Inferior parietal cortex (tissue), 1 donor: ENCODE results near the gene CYP2F1.
"Not testable (repeated sequence)": the region's sequence is repeated elsewhere in the genome, so short reads cannot be mapped to it uniquely, and the experiment has no call there.

Source experiments
- DNase-seq: peaks from one replicate; pipeline ENCODE4 v3.0.0-alpha.2; 2016; ENCODE audit errors: extremely low spot score

CYP2F1 gene

GRCh38 chr19:41114132-41114531 lies at the start of gene CYP2F1:
CYP2F1 (plus strand) TSS chr19:41114432; CDS start chr19:41116189, 1,757 bp downstream.
- no peak for DNase-seq

- peak; percentile 2 for DNase-seq
These were observed 49.2 kb upstream of the CYP2F1 start for GRCh38 chr19:41064974-41065569.

GRCh38 chr19:41076286-41076685 lies 37.9 kb upstream of the CYP2F1 start:
- no peak for DNase-seq

GRCh38 chr19:41083516-41083915 lies 30.7 kb upstream of the CYP2F1 start:
- no peak for DNase-seq

- DNase-seq: no peak
These were observed 28.4 kb upstream of the CYP2F1 start for GRCh38 chr19:41085748-41086415.

GRCh38 chr19:41088151-41088550 lies 26.1 kb upstream of the CYP2F1 start, which contains the start of gene CYP2A13:
CYP2A13 (plus strand) TSS chr19:41088451; CDS start chr19:41088472, 21 bp downstream.
- DNase-seq: no peak

GRCh38 chr19:41089959-41090358 lies 24.3 kb upstream of the CYP2F1 start:
- DNase-seq: no peak

- DNase-seq: no peak
These were observed 18.5 kb upstream of the CYP2F1 start for GRCh38 chr19:41095703-41096102.

- no peak for DNase-seq
These were observed 17.9 kb upstream of the CYP2F1 start for GRCh38 chr19:41096353-41096752.

GRCh38 chr19:41097302-41097701 lies 16.9 kb upstream of the CYP2F1 start:
- DNase-seq: no peak

- DNase-seq: no peak
These were observed 15.5 kb upstream of the CYP2F1 start for GRCh38 chr19:41098762-41099161.

- not testable (repeated sequence) for DNase-seq
These were observed 12.0 kb upstream of the CYP2F1 start for GRCh38 chr19:41102210-41102609.

- DNase-seq: no peak
These were observed 8.1 kb upstream of the CYP2F1 start for GRCh38 chr19:41106177-41106576.

GRCh38 chr19:41111296-41111695 lies 2.9 kb upstream of the CYP2F1 start:
- no peak for DNase-seq

- no peak for DNase-seq
These were observed 2.4 kb upstream of the CYP2F1 start for GRCh38 chr19:41111750-41112295.

GRCh38 chr19:41112728-41113290 lies 1.4 kb upstream of the CYP2F1 start:
- no peak for DNase-seq

- no peak for DNase-seq
These were observed 2.0 kb downstream of the CYP2F1 start for GRCh38 chr19:41116261-41116660.

GRCh38 chr19:41120929-41121911 lies 7.0 kb downstream of the CYP2F1 start:
- not testable (repeated sequence) for DNase-seq

- not testable (repeated sequence) for DNase-seq
These were observed 8.6 kb downstream of the CYP2F1 start for GRCh38 chr19:41122846-41123245.

GRCh38 chr19:41123716-41124294 lies 9.6 kb downstream of the CYP2F1 start:
- DNase-seq: no peak

- DNase-seq: not testable (repeated sequence)
These were observed 12.6 kb downstream of the CYP2F1 start for GRCh38 chr19:41126765-41127203.
